Adrenal gland (tissue), 12 donors: ENCODE data around the gene F12. TPM values are rescaled to one million over a fixed set of nuclear protein-coding genes. Genes with fewer than 3 reads are reported as not detected.

Experiments
- DNase-seq, 7 donors: peaks; one replicate each; pipeline ENCODE4 v3.0.0-alpha.2; 2019 to 2020
- H3K27ac ChIP-seq, 5 donors: fragments of 200-600 bp; sonication (generic) in 4 of 5; 1 replicate in 3 of 5; 2 replicates in 2 of 5; pipeline versions ENCODE4 v1.5.1 to v1.8.0; 2016 to 2020; ENCODE audit warnings: mild to moderate bottlenecking in 1 of 5
- H3K27me3 ChIP-seq: fragments of 200-600 bp; 2 replicates; pipeline ENCODE4 v1.8.0; 2021
- H3K36me3 ChIP-seq, 2 donors: fragments of 200-600 bp; replicated peaks in 1 of 2; 1 replicate in 1 of 2; 2 replicates in 1 of 2; pipeline versions ENCODE4 v1.5.1 to v1.8.0; 2018 to 2022
- H3K4me1 ChIP-seq, 2 donors: fragments of 200-600 bp; replicated peaks in 1 of 2; 1 replicate in 1 of 2; 2 replicates in 1 of 2; pipeline versions ENCODE4 v1.5.1 to v1.8.0; 2018 to 2021
- H3K4me3 ChIP-seq, 4 donors: fragments of 200-600 bp; sonication (generic) in 3 of 4; one replicate each; pipeline ENCODE4 v1.5.1; 2016 to 2018
- H3K9me3 ChIP-seq, 3 donors: fragments of 200-600 bp; sonication (generic) in 1 of 3; replicated peaks in 1 of 3; 1 replicate in 2 of 3; 2 replicates in 1 of 3; pipeline versions ENCODE4 v1.5.1 to v1.8.0; 2016 to 2021
- CTCF ChIP-seq, 6 experiments: fragments of 450-650 bp in 4 of 6; fragments of 200-600 bp in 2 of 6; sonication (generic) in 1 of 6; IDR thresholded peaks; 1 replicate in 5 of 6; 2 replicates in 1 of 6; pipeline versions ENCODE4 v1.5.1 to v1.8.0; 2016 to 2021; ENCODE audit warnings: antibody characterized with exemption in 6 of 6, mild to moderate bottlenecking in 2 of 6, moderate library complexity in 1 of 6
- POLR2A ChIP-seq, 2 donors: fragments of 450-650 bp; IDR thresholded peaks; one replicate each; pipeline ENCODE4 v1.6.1; 2017; ENCODE audit warnings: antibody characterized with exemption in 2 of 2, mild to moderate bottlenecking in 2 of 2, moderate library complexity in 1 of 2
- WGBS, 4 donors: extraction: QIAGEN DNeasy Blood & Tissue Kit in 2 of 4; methylation state at CpG; one replicate each; pipeline versions ENCODE4 v1.1.5 to v1.1.7; 2013 to 2017; 5-methylcytosine and 5-hydroxymethylcytosine counted together
- intact Hi-C, 2 donors: fragments of 100-400 bp; cut with DNase I; formaldehyde crosslinking; loops; one replicate each; pipeline versions ENCODE4 v1.14.1 to v1.15.0; 2022 to 2023
- polyA plus RNA-seq, 3 donors: library from polyadenylated mRNA; stranded (reverse); fragments of 200-250 nt in 2 of 3; fragments of 350-450 nt in 1 of 3; fragmentation: Illumina TruSeq in 1 of 3; extraction: RNeasy Lipid Tissue Mini Kit (QIAGEN cat#74804) in 1 of 3; gene quantifications; one replicate each; pipeline ENCODE4 v1.2.3, GENCODE V29; 2013 to 2014
- total RNA-seq, 9 donors: library from RNA; depleted of rRNA in 4 of 9; stranded (reverse); fragments of >200 nt in 4 of 9; fragments of 120-200 nt in 1 of 9; fragmentation: NEBNext Ultra II Directional in 1 of 9; extraction: Animal tissue kit (Norgen Biotek cat#: 25700) in 1 of 9; gene quantifications; one replicate each; pipeline versions ENCODE4 v1.1.0 to v1.2.4, GENCODE V29; 2013 to 2023
- donor health status: healthy with polysubstance abuse.
- donor health status: Bipolar disorder and iron deficiency.
- donor health status: DM: yes; HTN: yes; CAD: no.
- donor health status: DM: no; HTN: no; CAD: no.
- donor health status: DM: no; HTN: no; CAD: no.
- donor health status: DM: yes; HTN: yes; CAD: no.

Gene F12
- total and polyA plus RNA-seq, 12 donors = 0.11 to 0.80 (median 0.36) TPM; not detected in 3

DNA sequence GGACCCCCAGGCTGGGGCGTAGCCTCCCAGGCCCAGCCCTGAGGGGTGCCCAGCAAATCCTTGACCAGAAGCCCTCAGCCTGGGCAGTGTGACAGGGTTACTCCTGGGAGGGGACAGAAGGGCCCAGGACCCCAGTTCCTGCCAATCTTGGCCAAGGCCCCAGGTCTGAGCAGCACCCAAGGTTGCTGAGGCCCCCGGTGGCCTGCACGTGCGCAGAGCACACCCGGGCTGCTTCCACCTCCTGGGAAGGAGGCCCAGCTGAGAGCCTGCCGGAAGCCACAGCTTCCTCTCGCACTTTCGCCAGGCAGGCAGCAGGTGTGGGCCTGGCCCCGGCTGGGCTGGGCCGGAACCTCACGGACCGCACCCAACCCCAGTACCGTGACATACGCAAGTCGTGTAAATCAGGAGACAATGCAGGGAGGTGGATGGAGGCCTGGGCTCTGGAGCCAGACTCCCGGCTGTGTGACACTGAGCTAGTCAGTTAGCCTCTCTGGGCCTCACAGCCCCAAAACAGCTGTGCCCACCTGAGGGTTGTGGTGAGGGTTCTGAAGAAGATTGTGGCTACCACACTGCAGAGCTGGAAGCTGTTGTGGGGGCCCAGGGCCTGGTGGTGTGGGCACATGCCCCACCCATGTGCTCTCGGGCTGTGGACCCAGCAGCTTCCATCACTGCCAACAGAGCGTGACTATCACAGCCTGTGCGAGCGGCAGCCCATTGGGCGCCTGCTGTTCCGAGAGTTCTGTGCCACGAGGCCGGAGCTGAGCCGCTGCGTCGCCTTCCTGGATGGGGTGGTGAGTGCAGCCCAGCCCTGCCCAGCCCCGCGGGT lies 22.2 kb upstream of the F12 start:
- 77 to 94% (median 80%) methylated on average over 10 to 29 of the region's 29 CpGs for WGBS, 4 donors
- no peak for TF ChIP-seq POLR2A (IDR thresholded peaks at IDR 0.05)
- TF ChIP-seq CTCF (IDR thresholded peaks at IDR 0.05) = no peak
- peaks cover 0 to 45% of the 10 kb centered on the region in 2 donors for H3K36me3 ChIP-seq
- DNase-seq = peak in 1 of 7 donors; percentile 19
- peaks cover 8 to 30% of the 10 kb centered on the region in 2 donors for H3K4me1 ChIP-seq
- intact Hi-C loops = no loop called here
- no peak overlapping the region for H3K4me3 ChIP-seq
- H3K27me3 ChIP-seq = no peaks in the 10 kb centered on the region
- H3K9me3 ChIP-seq = no peaks in the 10 kb centered on the region
- H3K27ac ChIP-seq = no peak overlapping the region

- H3K36me3 ChIP-seq = peaks cover 0 to 39% of the 10 kb centered on the region in 2 donors
- H3K4me1 ChIP-seq = peaks cover 8 to 30% of the 10 kb centered on the region in 2 donors
- intact Hi-C loops = no loop called here
These were observed 21.6 kb upstream of the F12 start for GRCh38 chr5:177430972-177431316.

DNA sequence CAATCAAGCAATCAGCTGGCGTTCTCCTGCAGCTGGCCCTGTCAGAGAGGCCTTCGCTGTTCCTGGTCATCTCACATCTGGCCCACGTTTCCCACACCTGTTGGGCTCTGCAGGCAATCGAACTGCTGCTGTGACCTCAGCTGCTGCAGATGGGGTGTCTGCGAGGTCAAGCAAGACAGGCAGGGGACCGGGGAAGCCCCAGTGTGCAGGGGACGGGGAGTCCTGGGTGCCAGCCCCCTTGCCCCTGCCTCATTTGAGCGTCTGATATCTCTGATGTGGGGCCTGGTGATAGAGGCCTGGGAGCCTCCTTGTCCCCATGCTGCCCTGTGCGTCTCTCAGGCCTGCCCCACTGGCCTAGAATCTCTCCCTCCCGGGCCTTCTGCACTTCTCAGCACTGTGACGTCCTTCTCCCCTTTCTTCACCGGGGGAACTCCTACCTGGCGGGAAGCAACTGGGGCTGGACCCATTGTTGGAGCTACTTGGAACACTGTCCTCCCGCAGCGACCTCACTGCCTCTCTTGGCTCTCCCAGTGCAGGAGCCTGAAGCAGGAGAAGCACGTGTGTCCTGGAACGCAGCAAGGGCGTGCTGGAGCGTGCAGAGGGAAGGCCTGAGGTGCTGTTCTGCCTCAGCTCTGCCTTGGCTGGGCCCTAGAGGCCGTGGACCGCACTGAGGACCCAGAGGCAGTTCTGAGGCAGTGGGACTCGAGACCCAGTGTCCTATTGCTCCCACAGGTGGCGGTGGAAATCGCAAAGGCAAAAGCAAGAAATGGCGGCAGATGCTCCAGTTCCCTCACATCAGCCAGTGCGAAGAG lies 21.0 kb upstream of the F12 start:
- Histone ChIP-seq H3K36me3 (peaks cover 0 to 33% of the 10 kb centered on the region in 2 donors), H3K4me1 (peaks cover 12 to 30% of the 10 kb centered on the region in 2 donors), H3K27me3 (no peaks in the 10 kb centered on the region), H3K27ac (no peak overlapping the region), H3K9me3 (no peaks in the 10 kb centered on the region), H3K4me3 (no peak overlapping the region)
- intact Hi-C loops = no loop called here
- whole genome bisulfite sequencing, 4 donors = 78 to 90% (median 87%) methylated on average over 12 to 26 of the region's 26 CpGs
- DNase-seq = no peak
- TF ChIP-seq CTCF (IDR thresholded peaks at IDR 0.05) (no peak), POLR2A (IDR thresholded peaks at IDR 0.05) (no peak)

More at GRCh38 chr5:177430972-177431316, 21.6 kb upstream of the F12 start:
- Histone ChIP-seq H3K9me3 (no peaks in the 10 kb centered on the region), H3K27me3 (no peaks in the 10 kb centered on the region), H3K4me3 (no peak overlapping the region), H3K27ac (no peak overlapping the region)
- DNase-seq = no peak
- WGBS, 4 donors = 79 to 94% (median 87%) methylated on average over 4 to 7 of the region's 7 CpGs
- TF ChIP-seq CTCF (IDR thresholded peaks at IDR 0.05) (no peak), POLR2A (IDR thresholded peaks at IDR 0.05) (no peak)
